DOHH2 (cell line): ENCODE measurements around the gene DIS3L2.

Experiments used
- CTCF ChIP-seq: fragments of 200-600 bp; sonication (generic); IDR thresholded peaks from one replicate; pipeline ENCODE4 v1.5.1; 2014; ENCODE audit warnings: antibody characterized with exemption, mild to moderate bottlenecking, low read depth, low read length; ENCODE audit not compliant: poor library complexity, severe bottlenecking
- EZH2phosphoT487 ChIP-seq: fragments of 200-600 bp; sonication (generic); IDR thresholded peaks from 2 replicates; pipeline ENCODE4 v1.6.1; 2017; ENCODE audit warnings: borderline replicate concordance, mild to moderate bottlenecking, antibody characterized with exemption, low read length, moderate library complexity, mixed read lengths

- TF ChIP-seq CTCF = no peak
- no peak for TF ChIP-seq EZH2phosphoT487
Observed at GRCh38 chr2:231970461-231970860, 8.9 kb downstream of the DIS3L2 start.
